22Rv1 (cell line): ENCODE results near the gene SEL1L2.

Source experiments
- ZFX ChIP-seq: fragments of 450-650 bp; IDR thresholded peaks from 2 replicates; pipeline ENCODE4 v1.6.1; 2017; ENCODE audit warnings: antibody characterized with exemption, borderline replicate concordance
- TF ChIP-seq, protein P1 (sequence below): fragments of 450-650 bp; IDR thresholded peaks from 2 replicates; pipeline ENCODE4 v1.5.1; 2017; ENCODE audit warnings: mild to moderate bottlenecking

GRCh38 chr20:13934992-13935894 lies 55.2 kb downstream of the SEL1L2 start:
- TF ChIP-seq, protein P1, sequence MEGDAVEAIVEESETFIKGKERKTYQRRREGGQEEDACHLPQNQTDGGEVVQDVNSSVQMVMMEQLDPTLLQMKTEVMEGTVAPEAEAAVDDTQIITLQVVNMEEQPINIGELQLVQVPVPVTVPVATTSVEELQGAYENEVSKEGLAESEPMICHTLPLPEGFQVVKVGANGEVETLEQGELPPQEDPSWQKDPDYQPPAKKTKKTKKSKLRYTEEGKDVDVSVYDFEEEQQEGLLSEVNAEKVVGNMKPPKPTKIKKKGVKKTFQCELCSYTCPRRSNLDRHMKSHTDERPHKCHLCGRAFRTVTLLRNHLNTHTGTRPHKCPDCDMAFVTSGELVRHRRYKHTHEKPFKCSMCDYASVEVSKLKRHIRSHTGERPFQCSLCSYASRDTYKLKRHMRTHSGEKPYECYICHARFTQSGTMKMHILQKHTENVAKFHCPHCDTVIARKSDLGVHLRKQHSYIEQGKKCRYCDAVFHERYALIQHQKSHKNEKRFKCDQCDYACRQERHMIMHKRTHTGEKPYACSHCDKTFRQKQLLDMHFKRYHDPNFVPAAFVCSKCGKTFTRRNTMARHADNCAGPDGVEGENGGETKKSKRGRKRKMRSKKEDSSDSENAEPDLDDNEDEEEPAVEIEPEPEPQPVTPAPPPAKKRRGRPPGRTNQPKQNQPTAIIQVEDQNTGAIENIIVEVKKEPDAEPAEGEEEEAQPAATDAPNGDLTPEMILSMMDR: no peak
- TF ChIP-seq ZFX: no peak
